Glutamatergic neuron (in vitro differentiated cells): Measurements from ENCODE around the gene LAIR1. TPM values are rescaled to one million over a fixed set of nuclear protein-coding genes. Genes with fewer than 3 reads are reported as not detected.

Experiments
- DNase-seq: peaks from one replicate; pipeline ENCODE4 v3.0.0; 2022
- H3K27ac Mint-ChIP-seq: one replicate; pipeline ENCODE4 v1.8.0; 2020; ENCODE audit warnings: mild to moderate bottlenecking, mixed read lengths, inconsistent platforms; ENCODE audit not compliant: unreplicated experiment
- H3K27me3 Mint-ChIP-seq: one replicate; pipeline ENCODE4 v1.8.0; 2020; ENCODE audit warnings: mild to moderate bottlenecking, moderate library complexity, mixed read lengths, inconsistent platforms; ENCODE audit not compliant: unreplicated experiment
- H3K36me3 Mint-ChIP-seq: one replicate; pipeline ENCODE4 v1.8.0; 2020; ENCODE audit warnings: mild to moderate bottlenecking, mixed read lengths, inconsistent platforms; ENCODE audit not compliant: unreplicated experiment
- H3K4me1 Mint-ChIP-seq: one replicate; pipeline ENCODE4 v1.8.0; 2020; ENCODE audit warnings: mild to moderate bottlenecking, low read depth, mixed read lengths, inconsistent platforms; ENCODE audit not compliant: unreplicated experiment
- H3K4me3 Mint-ChIP-seq: one replicate; pipeline ENCODE4 v1.8.0; 2020; ENCODE audit warnings: mild to moderate bottlenecking, mixed read lengths, inconsistent platforms; ENCODE audit not compliant: unreplicated experiment
- H3K9me3 Mint-ChIP-seq: one replicate; pipeline ENCODE4 v1.8.0; 2020; ENCODE audit warnings: mild to moderate bottlenecking, moderate library complexity, mixed read lengths, inconsistent platforms; ENCODE audit not compliant: unreplicated experiment
- CTCF ChIP-seq: fragments of 200-600 bp; sonication (generic); IDR thresholded peaks from one replicate; pipeline ENCODE4 v1.5.0; 2021; ENCODE audit not compliant: partially characterized antibody, unreplicated experiment
- total RNA-seq: library from RNA; stranded (reverse); fragmentation: NEBNext Ultra II Directional; extraction: Animal tissue kit (Norgen Biotek cat#: 25700); gene quantifications from one replicate; pipeline ENCODE4 v1.2.1, GENCODE V29; 2021; ENCODE audit not compliant: unreplicated experiment

LAIR1 gene
- total RNA-seq, 1 donor from 2014 or later: not detected

DNA sequence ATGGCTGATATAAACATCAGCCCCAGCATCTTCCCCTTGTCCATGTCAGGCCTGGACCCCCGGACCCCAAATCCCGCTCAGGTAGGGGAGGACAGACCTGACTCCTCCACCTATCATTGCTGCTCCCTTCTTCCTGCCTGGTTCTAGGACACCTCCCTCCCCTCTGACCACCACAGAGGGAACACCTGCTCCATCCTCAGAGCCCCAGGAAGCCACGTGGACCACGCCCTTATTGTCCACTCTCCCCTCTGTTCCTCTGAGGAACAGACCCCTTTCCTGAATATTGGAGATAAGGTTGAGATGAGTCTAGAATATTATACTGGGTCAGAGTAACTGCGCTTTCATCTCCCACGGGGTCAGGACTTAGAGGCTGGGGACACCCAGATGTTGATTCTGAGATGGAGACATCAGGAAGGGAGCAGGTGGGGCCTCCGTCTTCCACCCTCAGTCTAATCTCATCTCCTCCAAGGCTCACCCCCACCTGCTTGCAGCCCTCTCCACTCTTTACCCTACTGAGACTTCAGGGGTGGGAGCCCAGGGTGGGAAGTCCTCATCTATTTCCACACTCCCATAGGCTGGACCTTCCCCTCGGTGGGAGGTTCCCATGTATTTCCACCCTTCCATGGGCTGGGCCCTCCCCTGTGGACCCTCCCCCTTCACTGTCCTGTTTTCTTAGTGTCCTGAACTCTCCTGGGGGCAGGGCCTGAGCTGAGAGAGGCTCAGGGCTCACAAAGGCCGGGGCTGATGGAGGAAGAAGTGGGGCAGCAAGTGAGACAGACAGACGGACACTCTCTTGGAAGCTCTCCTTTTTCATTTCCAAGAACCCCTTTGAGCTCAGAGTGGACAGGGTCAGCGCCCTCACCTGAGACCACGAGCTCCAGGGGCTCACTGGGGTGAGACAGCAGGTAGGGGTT, 28.5 kb downstream of the LAIR1 start:
- H3K27ac Mint-ChIP-seq: no peak overlapping the region
- peaks cover 4% of the 10 kb centered on the region for H3K36me3 Mint-ChIP-seq
- no peak overlapping the region for H3K4me3 Mint-ChIP-seq
- H3K27me3 Mint-ChIP-seq: no peaks in the 10 kb centered on the region
- H3K4me1 Mint-ChIP-seq: peaks cover 9% of the 10 kb centered on the region
- no peaks in the 10 kb centered on the region for H3K9me3 Mint-ChIP-seq
- TF ChIP-seq CTCF: no peak
- no peak for DNase-seq

DNA sequence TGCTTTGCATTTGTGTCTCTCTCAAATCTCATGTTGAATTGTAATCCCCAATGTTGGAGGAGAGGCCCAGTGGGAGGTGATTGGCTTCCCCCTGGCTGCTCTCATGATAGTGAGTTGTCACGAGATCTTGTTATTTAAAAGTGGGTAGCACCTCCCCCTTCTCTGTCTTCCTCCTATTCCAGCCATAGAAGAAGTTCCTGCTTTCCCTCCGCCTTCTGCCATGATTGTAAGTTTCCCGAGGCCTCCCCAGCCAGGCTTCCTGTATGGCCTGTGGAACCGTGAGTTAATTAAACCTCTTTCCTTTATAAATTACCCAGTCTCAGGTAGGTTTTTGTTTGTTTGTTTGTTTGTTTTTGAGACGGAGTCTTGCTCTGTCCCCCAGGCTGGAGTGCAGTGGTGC, 29.6 kb downstream of the LAIR1 start:
- Mint-ChIP-seq H3K4me3 (no peak overlapping the region), H3K27ac (no peak overlapping the region), H3K36me3 (peaks cover 4% of the 10 kb centered on the region), H3K9me3 (no peaks in the 10 kb centered on the region), H3K27me3 (no peaks in the 10 kb centered on the region), H3K4me1 (peaks cover 7% of the 10 kb centered on the region)
- no peak for TF ChIP-seq CTCF
- no peak for DNase-seq

DNA sequence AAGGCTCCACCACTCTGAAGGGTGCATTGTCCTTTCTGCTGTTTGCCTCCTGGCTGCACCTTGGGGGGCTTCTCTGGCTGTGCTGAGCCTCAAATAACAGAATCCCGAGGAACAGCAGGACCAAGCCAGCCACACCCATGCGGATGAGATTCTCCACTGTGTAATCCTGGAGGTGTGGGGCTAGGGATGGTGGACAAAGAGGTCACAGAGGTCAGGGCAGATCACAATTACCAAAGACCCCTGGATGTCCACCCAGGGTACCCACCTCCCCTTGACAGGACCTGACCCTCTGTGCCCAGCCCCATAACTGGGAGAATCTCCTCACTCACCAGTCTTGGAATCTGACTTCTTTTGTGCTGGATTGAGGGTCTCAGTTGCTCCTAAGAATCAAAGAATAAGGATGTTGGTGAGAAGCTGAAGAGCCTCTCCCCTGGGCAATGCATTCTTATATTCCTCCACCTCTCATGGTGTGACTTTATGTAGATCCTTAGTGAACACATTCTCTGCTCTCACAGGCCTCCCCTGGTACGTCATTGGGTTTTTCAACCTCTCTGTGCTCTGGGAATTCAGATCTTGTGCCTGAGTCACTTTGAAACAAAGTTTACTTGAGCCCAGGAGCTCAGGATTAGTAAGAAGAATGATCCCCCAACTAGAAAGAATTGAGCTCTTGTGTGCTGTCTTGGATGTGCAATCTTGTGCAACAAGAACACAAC, 31.0 kb downstream of the LAIR1 start:
- no peak for TF ChIP-seq CTCF
- Mint-ChIP-seq H3K36me3 (peaks cover 6% of the 10 kb centered on the region), H3K9me3 (no peaks in the 10 kb centered on the region), H3K27ac (no peak overlapping the region), H3K4me1 (peaks cover 7% of the 10 kb centered on the region), H3K27me3 (peaks cover 1% of the 10 kb centered on the region), H3K4me3 (no peak overlapping the region)
- no peak for DNase-seq

- TF ChIP-seq CTCF: no peak
- Mint-ChIP-seq H3K36me3 (peaks cover 9% of the 10 kb centered on the region), H3K27ac (no peak overlapping the region), H3K4me1 (peaks cover 7% of the 10 kb centered on the region), H3K9me3 (no peaks in the 10 kb centered on the region), H3K4me3 (no peak overlapping the region), H3K27me3 (peaks cover 4% of the 10 kb centered on the region)
- no peak for DNase-seq
Measured at GRCh38 chr19:54332149-54332548, 32.6 kb downstream of the LAIR1 start.

GRCh38 chr19:54331626-54332025, 33.1 kb downstream of the LAIR1 start:
- no peak for DNase-seq
- Mint-ChIP-seq H3K9me3 (no peaks in the 10 kb centered on the region), H3K4me3 (no peak overlapping the region), H3K27ac (no peak overlapping the region), H3K27me3 (peaks cover 4% of the 10 kb centered on the region), H3K36me3 (peaks cover 9% of the 10 kb centered on the region), H3K4me1 (peaks cover 6% of the 10 kb centered on the region)
- no peak for TF ChIP-seq CTCF
